Measurements from ENCODE around the gene POLD2.

DNA sequence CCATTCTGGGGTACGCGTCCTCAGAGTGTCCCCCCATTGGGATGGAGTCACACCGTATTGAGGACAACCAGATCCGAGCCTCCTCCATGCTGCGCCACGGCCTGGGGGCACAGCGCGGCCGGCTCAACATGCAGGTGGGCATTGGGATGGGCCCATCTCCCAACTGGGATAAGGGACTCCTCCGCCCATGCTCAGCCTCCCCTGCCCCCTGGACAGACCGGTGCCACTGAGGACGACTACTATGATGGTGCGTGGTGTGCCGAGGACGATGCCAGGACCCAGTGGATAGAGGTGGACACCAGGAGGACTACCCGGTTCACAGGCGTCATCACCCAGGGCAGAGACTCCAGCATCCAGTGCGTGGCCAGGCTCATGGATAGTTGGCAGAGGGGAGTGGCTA lies 13.4 kb downstream of the POLD2 start:
- TF ChIP-seq POLR2AphosphoS5 (IDR thresholded peaks at IDR 0.05; ENCODE audit: low read depth, low read length) (no peak), SIN3A (IDR thresholded peaks at IDR 0.05; ENCODE audit: borderline replicate concordance, insufficient read depth, low read length) (no peak), TAF1 (IDR thresholded peaks at IDR 0.05; ENCODE audit: borderline replicate concordance, insufficient read depth, low read length) (no peak), FOXP2 (optimal IDR thresholded peaks at IDR 0.05; ENCODE audit: borderline replicate concordance, extremely low read depth, extremely low read length, insufficient read depth) (no peak)
- TF ChIP-seq, protein P1, sequence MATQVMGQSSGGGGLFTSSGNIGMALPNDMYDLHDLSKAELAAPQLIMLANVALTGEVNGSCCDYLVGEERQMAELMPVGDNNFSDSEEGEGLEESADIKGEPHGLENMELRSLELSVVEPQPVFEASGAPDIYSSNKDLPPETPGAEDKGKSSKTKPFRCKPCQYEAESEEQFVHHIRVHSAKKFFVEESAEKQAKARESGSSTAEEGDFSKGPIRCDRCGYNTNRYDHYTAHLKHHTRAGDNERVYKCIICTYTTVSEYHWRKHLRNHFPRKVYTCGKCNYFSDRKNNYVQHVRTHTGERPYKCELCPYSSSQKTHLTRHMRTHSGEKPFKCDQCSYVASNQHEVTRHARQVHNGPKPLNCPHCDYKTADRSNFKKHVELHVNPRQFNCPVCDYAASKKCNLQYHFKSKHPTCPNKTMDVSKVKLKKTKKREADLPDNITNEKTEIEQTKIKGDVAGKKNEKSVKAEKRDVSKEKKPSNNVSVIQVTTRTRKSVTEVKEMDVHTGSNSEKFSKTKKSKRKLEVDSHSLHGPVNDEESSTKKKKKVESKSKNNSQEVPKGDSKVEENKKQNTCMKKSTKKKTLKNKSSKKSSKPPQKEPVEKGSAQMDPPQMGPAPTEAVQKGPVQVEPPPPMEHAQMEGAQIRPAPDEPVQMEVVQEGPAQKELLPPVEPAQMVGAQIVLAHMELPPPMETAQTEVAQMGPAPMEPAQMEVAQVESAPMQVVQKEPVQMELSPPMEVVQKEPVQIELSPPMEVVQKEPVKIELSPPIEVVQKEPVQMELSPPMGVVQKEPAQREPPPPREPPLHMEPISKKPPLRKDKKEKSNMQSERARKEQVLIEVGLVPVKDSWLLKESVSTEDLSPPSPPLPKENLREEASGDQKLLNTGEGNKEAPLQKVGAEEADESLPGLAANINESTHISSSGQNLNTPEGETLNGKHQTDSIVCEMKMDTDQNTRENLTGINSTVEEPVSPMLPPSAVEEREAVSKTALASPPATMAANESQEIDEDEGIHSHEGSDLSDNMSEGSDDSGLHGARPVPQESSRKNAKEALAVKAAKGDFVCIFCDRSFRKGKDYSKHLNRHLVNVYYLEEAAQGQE (IDR thresholded peaks at IDR 0.05; ENCODE audit: insufficient read depth in 1 of 2, low read depth in 2 of 2, low read length in 2 of 2): no peak
